Right kidney (tissue), 9 donors: ENCODE measurements around the gene ZDHHC11.

Experiments used
- DNase-seq: peaks from one replicate; pipeline ENCODE4 v3.0.0-alpha.2; 2016
- long read RNA-seq, 8 donors: transcript quantifications; one replicate each; lab custom pipeline, GENCODE V29; 2026

ZDHHC11 gene, protein sequence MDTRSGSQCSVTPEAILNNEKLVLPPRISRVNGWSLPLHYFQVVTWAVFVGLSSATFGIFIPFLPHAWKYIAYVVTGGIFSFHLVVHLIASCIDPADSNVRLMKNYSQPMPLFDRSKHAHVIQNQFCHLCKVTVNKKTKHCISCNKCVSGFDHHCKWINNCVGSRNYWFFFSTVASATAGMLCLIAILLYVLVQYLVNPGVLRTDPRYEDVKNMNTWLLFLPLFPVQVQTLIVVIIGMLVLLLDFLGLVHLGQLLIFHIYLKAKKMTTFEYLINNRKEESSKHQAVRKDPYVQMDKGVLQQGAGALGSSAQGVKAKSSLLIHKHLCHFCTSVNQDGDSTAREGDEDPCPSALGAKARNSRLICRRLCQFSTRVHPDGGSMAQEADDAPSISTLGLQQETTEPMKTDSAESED
- long read RNA-seq, donor 1, partial matches to known transcripts: 0 of 1 reads
- long read RNA-seq, donor 1, other reads (novel, unspliced or antisense): 0 of 1 reads
- long read RNA-seq, donor 2: 0 reads
- long read RNA-seq, donor 3: 0 reads
- long read RNA-seq, donor 4: 0 reads
- long read RNA-seq, donor 5: 0 reads
- long read RNA-seq, donor 6: 0 reads
- long read RNA-seq, donor 7, partial matches to known transcripts: 5 of 6 reads
- long read RNA-seq, donor 7, other reads (novel, unspliced or antisense): 0 of 6 reads
- long read RNA-seq, donor 8: 0 reads

DNA sequence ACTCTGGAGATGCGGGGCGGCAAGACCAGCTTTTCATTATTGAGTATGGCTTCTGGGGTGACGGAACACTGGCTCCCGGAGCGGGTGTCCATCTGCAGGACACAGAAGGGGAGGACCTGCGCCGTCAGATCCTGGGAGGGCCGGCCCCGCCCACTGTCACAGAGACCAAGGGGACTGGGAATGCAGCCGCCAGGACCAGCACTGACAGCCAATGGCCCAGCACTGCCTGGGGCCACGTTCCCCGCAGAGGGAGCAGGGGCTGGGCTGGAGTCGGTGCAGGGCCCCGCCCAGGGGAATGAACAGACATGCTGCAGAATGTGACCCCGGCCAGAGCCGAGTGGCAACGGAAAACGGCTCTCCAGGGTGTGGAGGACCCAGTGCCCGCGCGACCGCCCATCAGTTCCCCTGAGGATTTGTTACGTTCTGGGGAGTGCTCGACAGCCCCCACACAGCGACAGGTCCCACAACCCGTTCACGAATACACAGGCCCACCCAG, at the start of gene ZDHHC11:
Gene ZDHHC11, minus strand, starts transcription at position 476 of the 496 bp plus-strand sequence. Its CDS starts 384 bp downstream, at position 92.
- DNase-seq: no peak

DNA sequence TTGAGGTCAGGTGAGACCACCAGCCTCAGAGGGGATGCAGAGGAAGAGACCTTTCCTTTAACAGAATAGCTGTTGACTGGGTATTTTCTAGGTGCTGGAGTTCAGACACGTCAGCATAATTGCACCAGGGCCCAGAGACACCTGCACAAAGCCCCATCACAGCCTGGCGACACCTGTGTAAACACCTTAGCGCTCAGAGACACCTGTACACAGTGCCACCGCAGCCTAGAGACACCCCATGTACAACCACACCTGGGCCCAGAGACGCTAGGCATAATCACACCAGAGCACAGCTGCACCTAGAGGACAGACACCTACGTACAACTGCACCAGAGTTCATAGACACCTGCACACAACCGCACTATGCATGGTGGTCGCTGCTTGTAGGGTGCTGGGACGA, 42.9 kb upstream of the ZDHHC11 start:
- DNase-seq: no peak

DNA sequence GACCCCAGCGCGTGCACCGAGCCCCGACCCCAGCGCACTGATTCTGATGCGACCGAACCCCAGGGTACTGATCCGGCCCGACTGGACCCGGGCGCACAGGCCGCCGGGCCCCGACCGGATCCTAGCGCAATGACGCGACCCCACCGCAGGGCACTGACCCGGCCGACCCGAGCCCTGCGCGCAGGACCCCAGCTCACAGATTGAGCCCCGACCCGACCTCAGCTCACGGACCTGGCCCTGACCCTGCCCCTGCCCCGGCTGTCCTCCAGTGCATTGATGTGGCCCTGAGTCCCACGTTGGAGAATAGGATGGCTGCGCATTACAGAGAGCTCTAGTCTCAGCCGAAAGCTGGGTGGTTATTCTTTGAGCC, 42.3 kb upstream of the ZDHHC11 start:
- DNase-seq: no peak

DNA sequence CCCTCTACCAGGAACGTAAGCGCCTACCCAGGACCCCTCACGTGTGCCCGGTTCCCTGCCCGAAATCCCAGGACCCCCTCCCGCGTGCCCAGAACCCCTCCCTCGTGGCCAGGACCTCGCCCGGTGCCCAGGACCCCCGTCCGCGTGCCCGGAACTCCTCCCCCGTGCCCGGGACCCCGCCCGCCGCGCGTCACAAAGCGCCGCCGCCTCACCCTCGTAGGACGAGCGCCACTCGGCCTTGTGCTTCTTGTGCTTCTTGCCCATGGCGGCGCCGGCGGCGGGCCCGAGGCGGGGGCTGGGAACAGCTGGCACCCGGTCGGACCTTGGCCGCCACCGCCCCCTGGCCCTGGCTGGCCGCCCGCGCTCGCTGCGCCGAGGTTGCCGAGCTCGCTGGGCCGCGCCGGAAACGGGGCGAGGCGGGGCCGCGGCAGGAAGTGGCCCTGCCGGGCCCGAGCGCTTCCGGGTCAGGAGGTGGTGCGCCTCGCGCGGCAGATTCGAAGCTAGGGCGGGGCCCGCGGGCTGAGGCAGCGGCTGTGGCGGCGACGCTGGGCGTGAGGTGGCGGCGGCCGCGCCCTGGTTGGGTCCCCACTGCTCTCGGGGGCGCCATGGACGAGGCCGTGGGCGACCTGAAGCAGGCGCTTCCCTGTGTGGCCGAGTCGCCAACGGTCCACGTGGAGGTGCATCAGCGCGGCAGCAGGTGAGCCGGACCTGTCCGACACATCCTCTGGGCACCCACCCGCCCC, 41.8 kb upstream of the ZDHHC11 start, which contains the start of the genes BRD9 and TRIP13:
Gene BRD9, minus strand, starts transcription at position 408 of the 743 bp plus-strand sequence. Its CDS starts 144 bp downstream, at position 264.
Gene TRIP13, plus strand, starts transcription at position 491 of the 743 bp plus-strand sequence. Its CDS starts 115 bp downstream, at position 606.
- DNase-seq: peak; percentile 83

DNA sequence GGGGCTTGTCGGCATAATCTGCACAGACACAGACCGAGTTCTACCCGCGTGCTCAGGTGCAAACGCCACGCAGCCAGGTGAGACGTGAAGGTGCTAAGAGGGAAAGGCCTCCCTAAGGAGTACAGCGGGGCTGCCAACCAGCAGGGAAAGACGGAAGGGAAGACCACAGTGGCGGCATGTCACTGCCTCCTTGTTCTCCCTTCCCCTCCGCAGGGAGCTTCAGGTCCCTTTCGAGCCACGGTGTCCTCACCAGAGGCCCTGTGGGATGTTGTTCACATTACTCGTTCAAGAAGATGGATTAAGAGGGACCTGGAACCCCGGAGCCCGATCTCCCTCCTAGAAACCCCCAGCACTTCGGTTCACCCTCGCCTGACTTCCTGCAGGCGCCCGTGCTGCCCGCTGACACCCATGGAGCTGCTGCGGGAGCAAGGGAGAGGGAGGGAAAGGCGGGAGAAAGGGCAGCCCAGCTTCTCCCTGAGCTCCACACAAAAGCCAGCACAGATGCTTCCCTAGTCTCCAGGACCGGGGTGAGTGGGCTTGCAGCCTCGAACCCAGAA, 41.1 kb upstream of the ZDHHC11 start:
- peak; percentile 51 for DNase-seq

DNA sequence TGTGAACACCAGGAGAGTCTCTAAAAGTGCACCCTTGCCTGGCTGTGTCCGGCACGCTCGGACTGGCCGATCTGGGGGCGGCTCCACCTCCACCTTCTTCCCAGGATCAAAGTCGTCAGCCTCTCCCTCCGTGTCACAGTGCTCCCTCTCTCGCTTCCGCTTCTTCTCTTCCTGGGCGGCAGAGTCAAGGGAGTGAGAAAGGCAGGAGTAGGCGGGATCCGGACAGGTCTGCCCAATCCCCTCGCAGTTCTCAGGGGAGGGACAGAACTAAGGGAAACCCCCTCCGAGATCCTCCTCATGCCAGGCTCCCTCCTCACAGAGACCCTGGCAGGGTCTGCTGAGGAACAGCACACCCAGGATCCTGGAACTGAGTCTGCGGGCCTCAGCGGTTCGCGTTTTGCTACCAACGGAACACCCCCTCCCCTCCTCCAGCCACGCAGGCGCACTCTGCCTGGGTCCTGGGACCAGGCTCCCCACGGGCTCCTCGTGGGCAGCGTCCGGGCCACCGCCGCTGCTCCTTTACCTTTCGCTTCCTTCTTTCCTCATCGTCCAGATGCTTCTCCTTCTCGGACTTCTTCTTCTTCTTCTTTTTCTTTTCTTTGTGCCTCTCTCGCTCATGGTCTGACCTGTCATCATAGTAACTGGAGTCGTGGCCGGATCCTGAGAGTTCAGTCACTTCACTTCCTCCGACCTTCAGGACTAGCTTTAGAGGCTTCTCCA, 40.5 kb upstream of the ZDHHC11 start:
- no peak for DNase-seq

DNA sequence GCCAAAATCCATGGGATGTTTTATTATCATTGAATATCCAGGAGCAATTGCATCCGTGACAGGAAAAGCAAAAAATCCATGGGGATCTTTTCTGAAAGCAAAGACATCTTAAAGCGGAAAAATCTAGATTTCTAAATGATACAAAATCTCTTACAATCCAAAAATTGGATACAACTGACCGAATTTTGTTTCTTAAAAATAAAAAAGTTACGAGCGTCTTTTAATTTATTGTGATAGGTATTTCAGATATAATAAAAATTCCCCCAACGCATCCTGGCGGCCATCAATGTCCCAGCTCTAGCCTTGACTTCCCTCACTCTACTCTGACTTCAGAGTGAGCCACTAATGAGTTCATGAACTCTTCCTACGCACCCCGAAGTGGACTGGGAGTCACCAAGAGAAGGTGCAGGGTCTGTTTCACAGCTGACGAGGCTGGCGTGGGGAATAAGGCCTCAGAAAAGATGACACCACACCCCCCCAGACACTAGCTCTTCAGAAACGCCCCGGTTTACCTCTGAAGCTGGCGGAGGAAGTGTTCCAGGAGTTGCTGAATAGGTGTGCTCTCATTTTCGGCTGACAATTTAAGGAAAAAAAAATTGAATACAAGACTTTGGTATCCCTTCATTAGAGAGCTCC, 38.4 kb upstream of the ZDHHC11 start:
- no peak for DNase-seq

DNA sequence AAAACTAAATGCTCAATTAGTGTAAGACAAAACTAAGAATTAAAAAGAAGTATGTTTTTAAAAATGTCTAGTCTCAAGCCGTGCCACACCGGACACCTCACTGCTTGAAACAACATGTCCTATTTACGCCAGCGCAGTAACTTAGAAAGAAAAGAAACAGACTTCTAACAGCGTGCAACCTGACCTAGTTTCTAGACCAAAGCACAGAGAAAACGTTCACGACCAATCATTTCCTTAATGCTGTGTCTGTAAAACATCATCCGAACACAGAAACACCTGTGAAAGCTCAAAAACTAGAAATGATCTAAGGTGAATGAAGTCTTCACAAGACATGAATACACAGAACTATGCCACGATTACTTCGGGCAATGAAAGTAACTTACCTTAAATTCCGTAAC, 37.9 kb upstream of the ZDHHC11 start:
- no peak for DNase-seq

DNA sequence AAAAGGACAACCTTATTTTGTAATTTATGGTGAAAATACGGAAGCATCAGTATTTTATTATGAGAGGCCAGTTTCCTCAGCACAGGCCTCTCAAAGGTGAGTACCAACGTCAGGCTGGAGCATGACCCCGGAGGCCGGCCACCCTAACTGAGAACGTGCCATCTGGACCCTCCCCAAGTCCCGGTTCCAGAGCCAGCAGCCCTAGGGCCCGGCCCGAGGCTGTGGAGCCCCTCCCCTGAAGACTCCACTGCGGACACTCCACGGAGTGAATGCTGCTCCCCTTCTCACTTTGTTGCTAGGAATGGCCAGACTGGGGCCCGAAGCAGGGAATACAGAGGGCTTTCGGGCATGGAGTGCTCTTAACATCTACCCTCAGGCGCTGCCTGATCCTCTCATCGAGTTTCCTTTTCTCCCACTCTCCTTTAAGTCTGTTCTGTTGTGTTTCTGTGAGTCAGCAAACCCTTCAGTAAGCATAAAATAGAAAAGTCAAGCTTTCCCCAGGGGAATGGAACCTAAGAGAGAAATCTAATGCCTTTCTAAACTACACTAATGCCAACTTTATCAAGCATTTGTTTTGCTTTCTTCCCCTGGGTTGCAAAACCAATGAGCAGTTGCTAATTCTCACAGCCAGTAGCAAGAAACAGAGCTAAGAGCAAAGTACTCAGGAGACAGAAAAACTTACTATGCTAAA, 37.3 kb upstream of the ZDHHC11 start:
- no peak for DNase-seq

DNA sequence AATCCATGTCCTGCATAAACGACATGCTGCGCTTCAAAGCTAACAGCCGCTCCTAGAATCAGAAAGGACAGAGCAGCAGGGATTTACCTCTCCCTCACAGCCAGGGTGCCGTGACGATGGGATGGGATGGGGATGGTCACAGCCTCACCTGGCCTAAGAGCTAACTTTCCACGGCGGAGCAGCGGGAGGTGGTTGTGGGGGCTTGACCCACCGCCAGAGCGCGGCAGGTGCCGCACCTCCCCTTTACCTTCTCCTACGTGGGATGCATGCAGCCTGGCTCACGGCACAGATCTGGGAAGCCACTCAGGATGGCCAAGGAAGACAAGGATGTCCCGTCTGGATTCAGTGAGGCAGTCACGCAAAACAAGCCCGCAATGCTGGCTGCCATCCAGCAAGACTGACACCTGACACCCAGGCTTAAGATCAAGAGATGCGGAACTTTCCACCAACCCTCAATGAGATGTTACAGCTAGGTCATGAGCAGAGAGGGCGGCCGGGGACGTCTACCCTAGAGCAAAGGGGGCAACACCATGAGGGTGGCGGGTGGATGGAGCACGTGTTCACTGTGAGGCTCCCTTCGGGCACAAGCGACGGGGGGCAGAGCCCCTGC, 36.0 kb upstream of the ZDHHC11 start:
- DNase-seq: no peak

DNA sequence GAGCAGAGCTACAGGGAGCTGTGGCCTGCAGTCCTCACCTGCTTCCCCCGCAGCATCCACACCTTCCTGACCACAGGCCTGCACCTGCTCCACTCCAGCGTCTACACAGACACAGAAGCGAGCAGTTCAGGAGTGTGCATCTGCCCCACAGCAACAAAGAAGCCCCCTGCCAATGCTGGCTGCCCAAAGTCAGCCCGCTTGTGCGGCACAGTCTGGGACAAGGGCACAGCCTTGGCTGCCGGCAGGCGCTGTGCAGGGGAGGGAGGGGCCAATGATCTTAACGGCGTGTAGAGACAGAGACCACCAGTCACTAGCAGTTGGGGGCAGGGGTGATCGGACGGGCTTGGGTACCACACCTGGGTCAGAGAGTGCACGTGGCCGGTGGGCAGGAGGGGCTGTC, 35.2 kb upstream of the ZDHHC11 start:
- no peak for DNase-seq

DNA sequence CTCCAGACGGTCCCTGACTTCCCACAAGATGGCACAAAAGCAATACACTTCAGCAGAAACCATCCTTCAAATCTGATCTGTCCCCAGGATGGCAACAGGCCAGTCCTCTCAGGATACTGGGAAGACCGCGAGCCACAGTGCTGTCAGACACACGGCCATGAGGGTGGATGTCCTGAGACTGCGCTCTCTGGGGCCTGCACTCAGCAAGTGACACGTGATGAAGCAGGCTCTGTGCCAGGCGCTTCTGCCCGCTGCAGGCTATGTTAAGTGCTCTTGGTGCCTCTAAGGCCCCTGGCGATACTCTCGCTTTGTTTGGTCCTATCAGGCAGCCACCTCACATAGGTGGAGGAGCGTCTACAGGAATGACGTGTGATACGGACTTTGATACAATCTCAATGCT, 34.7 kb upstream of the ZDHHC11 start:
- no peak for DNase-seq

DNA sequence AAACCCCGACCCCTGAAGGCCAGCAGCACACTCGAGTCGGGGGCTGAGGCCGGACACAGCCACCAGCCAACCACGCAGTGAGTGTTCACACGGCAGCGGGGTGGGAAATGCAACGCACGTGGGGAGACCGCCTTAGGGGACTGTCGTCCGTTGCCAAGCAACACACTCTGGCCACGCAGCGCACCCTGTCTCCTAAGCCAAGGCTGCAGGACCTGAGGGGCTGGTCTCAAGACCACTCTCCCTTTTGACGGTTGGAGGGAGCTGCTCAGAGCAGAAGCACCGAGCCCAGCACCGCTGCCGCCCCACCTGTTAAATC, 34.3 kb upstream of the ZDHHC11 start:
- DNase-seq: no peak

DNA sequence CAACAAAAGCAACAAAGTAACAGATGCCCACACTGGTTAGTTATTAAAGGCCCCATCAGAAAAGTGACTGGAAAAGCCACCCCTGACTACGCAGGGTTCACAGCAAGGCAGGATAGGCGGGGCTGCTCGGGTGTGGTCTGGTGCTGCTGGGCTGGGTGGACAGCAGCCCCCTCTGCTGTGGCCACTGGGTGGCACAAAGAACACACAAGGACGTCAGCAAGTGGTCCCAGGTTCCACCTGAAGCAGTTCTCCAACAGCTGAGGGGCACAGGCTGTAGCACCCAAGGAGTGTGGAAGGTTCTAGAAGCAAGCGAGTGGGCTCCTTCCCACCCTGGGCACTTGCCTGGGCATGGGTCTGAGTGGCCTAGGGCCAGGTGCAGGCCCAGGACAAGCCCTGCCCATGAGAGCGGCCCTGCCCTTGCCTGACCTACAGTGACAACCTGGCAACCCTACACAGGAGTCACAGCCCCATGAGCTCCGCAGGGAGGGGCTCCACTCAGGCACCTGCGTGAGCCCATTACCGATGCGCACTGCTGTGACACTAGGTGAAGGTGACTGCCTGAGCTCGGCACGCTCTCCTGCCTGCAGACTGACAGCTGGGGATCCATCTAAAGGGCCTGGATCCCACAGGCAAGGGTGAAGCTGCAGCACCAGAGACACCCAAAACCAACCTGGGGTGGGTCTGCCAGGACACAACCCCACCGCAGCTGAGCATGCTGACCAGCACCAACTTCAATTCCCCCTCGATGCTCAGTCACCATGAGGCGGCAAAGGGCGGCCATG, 33.8 kb upstream of the ZDHHC11 start:
- no peak for DNase-seq

DNA sequence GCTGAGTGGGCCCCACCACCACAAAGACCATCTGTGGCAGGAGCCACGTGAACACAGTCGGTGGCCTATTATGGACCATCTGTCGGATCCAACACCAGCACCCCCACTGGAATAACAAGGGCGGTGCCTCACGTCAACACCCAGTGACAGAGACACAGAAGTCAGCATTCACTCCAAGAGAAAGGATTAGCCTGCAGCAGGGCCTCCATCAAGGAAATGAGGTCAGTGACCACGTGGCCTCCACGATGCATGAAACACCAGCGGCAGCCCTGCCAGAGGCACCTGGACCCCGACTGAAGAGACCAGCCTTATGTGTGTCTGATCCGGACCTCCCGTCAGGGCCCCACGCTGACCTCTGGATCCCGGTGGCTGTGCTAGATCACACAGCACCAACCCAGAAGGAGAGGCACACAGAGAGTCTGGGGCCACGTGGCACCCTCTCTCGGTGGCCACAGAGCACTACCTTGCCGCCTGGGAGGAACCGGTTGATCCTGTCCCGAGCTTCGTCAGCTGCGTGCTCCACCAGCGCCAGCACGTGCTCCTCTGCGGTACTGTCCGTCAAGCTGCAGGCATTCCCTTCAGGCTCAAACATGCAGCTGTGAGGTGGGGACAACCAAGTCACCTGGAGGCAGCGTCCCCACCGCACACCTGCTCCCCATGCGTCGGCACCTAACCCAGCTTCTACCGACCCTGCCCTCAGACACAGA, 32.8 kb upstream of the ZDHHC11 start:
- no peak for DNase-seq

DNA sequence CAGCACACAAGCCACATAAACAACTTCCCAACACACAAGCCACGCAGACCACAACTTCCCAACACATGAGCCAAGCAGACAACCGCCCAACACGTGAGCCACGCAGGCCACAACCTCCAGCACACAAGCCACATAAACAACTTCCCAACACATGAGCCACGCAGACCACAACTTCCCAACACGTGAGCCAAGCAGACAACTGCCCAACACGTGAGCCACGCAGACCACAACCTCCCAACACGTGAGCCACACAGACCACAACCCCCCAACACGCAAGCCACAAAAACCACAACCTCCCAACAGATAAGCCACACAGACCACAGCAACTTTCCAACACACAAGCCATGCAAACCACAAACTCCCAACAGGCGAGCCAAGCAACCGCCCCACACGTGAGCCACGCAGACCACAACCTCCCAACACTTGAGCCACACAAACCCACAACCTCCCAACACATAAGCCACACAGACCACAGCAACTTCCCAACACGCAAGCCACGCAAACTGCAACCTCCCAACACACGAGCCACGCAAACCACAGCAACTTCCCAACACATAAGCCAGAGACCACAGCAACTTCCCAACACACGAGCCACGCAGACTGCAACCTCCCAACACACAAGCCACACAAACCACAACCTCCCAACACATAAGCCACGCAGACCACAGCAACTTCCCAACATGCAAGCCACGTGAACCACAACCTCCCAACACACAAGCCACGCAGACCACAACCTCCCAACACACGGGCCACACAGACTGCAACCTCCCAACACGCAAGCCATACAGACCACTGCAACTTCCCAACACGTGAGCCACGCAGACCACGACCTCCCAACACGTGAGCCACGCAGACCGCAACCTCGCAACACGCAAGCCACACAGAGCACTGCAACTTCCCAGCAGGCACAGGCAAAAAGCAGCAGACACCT, 31.7 kb upstream of the ZDHHC11 start:
- DNase-seq: no peak

DNA sequence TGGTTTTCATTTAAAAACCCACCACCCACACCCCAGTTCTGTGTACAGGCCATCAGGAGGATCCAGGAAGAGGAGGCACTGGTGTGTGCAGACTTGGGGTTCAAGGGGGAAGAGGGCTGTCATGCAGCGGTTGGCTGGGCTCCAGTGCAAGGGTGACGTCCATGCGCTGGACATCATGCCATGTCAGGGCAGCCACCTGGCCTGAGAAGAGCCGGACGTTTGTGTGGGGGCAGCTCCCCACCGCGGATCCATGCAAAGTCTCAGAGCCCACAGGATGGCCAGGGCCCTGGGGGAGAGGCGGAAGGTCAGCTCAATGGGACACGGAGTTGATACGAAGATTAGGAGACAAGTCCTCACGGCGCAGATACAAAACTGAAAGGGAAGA, 30.8 kb upstream of the ZDHHC11 start:
- no peak for DNase-seq
